GM20000 (cell line): ENCODE results near the gene RPS6KA4.

Source experiments
- DNase-seq: peaks from one replicate; pipeline ENCODE4 v3.0.0; 2012; ENCODE audit warnings: low spot score
- TF ChIP-seq, protein P1 (sequence below): IDR thresholded peaks from 2 replicates; pipeline ENCODE4 v1.5.1; 2012; ENCODE audit warnings: mild to moderate bottlenecking, control low read depth; ENCODE audit errors: extremely low read depth, missing control alignments

RPS6KA4 gene

DNA sequence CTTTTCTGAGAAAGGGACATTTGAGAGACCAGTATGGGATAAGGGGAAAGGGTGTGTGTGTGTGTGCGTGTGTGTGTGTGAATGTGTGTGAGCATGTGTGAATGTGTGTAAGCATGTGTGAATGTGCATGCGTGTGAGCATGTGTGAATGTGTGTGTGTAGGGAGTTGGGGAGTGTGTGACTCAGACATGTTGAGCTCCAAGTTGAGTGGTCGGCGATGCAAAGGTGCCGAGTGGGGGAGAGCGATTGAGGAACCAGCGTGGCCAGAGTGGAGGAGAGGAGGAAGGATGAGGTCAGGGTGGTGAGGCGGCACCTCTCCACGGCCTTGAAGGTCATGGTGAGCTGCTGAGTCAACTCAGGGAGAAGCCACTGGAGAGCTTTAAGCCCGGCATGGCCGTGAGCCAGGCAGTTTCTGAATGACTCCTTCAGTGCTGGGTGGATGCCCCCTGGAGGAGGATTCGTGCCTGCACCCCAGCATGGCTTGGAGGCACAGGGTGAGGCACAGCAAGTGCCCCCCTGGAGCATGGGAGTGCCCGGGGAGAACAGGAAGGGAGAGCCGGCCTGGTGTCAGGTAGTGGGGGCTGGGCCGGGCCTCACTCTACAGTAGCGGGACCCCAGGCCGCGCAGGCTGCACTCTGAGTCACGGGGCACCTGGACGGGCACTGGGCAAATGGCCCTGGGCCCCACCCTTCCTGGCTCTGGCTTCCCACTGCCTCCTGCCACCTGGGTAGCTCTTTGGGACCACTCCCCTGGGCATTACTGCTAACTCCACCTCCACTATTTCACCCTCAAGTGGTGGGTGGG, 27.2 kb upstream of the RPS6KA4 start:
- peak; percentile 75 for DNase-seq
- TF ChIP-seq, protein P1, sequence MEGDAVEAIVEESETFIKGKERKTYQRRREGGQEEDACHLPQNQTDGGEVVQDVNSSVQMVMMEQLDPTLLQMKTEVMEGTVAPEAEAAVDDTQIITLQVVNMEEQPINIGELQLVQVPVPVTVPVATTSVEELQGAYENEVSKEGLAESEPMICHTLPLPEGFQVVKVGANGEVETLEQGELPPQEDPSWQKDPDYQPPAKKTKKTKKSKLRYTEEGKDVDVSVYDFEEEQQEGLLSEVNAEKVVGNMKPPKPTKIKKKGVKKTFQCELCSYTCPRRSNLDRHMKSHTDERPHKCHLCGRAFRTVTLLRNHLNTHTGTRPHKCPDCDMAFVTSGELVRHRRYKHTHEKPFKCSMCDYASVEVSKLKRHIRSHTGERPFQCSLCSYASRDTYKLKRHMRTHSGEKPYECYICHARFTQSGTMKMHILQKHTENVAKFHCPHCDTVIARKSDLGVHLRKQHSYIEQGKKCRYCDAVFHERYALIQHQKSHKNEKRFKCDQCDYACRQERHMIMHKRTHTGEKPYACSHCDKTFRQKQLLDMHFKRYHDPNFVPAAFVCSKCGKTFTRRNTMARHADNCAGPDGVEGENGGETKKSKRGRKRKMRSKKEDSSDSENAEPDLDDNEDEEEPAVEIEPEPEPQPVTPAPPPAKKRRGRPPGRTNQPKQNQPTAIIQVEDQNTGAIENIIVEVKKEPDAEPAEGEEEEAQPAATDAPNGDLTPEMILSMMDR, result peak; percentile 48

DNA sequence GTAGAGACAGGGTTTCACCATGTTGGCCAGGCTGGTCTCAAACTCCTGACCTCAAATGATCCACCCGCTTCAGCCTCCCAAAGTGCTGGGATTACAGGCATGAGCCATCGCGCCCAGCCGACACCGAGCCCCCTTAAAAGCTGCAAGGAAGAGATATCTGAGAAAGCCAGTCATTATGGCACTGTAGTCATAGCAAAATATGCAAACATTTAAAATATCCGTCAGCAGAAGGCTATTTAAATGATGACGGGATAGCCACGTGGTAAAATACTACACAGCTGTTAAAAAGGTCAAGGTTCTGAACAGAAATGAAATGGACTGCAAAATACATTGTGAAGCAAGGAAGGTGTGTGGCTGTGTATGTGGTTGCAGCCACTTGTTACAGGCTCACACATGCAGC, 25.4 kb upstream of the RPS6KA4 start:
- TF ChIP-seq, protein P1, result no peak
- DNase-seq, result no peak

DNA sequence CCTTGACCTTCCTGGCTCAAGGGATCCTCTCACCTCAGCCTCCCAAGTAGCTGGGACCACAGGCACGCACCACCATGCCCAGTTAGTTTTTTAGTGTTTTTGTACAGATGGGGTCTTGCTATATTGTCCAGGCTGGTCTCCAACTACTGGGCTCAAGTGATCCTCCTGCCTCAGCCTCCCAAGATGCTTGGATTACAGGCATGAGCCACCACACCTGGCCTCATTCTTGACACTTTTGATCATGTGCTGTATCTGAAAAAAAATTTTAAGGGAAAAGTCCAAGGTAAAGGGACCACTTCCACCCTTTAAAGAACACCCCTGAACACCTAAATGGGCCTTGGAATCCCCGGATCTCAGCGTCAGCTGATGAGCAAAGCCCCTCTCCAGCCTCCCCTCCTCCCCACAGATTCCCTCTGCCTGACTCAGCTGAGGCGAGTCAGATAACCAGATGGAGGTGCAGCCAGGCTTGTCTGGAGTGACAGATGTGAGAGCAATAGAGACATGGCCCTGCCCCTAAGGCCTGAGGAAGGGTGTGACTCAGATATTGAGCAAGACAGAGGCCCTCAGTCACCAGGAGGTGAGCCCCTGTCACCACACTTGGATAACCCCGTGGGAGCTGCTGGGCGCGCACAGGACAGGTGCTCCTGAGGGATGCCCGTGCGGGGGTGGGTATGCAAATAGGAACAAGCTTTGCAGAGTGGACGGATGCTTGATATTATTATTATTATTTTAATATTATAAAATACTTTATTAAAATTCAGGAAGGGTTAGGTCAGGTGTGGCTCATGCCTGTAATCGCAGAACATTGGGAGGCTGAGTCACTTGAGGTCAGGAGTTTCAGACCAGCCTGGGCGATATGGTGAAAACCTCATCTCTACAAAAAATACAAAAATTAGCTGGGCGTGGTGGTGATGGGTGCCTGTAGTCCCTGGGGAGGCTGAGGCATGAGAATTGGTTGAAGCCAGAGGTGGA, 23.9 kb upstream of the RPS6KA4 start:
- TF ChIP-seq, protein P1, result no peak
- peak; percentile 88 for DNase-seq

DNA sequence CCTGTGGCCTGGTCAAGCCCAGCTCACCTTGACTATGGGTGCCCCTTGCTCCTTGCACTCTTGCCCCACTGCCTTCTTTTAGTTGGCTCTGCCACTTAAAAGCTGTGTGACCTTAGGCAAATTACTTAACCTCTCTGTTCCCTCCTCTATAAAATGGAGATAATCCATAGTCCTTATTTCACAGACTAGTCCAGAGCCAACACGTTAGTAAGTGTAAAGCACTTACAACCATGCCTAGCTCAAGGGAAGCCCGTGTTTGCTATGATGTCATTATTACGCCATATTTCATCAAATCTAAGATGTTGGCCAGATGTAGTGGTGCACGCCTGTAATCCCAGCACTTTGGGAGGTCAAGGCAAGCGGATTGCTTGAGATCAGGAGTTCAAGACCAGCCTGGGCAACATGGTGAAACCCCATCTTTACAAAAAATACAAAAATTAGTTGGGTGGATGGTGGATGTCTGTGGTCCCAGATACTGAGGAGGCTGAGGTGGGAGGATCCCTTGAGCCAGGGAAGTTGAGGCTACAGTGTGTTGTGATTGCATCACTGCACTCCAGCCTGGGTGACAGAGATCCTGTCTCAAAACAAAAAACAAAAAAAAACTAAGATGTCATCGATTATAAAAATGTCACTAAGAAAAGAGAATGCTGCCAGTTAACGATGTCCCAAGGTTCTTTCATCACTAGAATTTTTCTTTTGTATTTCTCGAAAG, 21.3 kb upstream of the RPS6KA4 start:
- no peak for DNase-seq
- TF ChIP-seq, protein P1, result no peak

DNA sequence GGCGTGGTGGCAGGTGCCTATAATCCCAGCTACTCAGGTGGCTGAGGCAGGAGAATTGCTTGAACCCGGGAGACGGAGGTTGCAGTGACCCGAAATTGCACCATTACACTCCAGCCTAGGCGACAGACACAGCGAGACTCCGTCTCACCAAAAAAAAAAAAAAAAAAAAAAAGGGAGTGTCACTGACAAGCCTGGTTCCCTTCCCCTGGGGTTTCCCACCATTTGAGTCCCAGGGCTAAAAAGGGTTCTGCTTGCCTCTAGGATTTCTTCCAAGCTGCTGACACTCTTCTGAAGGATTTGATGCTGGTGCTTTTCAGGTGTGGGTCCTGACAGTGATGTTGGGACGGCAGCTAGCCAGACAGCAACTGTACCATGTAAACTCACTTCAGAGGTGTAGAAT, 20.2 kb upstream of the RPS6KA4 start:
- TF ChIP-seq, protein P1, result no peak

DNA sequence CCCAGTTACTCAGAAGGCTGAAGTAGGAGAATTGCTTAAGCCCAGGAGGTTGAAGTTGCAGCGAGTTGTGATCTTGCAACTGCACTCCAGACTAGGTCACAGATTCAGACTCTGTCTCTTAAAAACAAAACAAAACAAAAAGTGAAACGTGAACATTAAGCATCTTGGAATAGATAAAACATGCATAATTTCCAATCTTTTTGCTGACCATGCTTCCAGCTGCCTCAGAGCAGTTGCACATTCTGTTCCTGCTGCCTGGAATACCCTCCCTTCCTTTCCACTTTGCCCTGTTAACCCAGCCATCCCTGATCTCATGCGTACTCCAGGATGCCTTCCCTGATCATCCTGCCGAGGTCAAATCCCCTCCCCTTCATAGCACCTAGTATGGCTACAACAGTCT, 19.7 kb upstream of the RPS6KA4 start:
- no peak for DNase-seq
- TF ChIP-seq, protein P1, result no peak

More for the DNA sequence above, 20.2 kb upstream of the RPS6KA4 start:
- no peak for DNase-seq
